ENCODE measurements around the gene NR3C2.

The NR3C2 gene

DNA sequence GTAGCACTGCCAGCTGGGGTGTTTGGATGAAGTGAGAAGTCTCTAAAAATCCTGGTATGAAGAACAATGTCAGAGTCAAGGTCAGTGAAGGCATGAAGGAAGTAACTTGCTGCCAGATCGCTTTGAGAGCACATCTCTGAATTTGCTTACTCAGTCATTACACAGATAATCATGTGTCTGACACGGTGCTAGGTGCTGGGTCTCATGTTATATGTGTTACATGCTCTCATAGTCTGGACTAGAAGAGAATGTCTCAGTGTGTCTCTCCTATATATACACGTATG lies 372.4 kb downstream of the NR3C2 start:
- no peak for DNase-seq (ENCODE audit: low read depth)

DNA sequence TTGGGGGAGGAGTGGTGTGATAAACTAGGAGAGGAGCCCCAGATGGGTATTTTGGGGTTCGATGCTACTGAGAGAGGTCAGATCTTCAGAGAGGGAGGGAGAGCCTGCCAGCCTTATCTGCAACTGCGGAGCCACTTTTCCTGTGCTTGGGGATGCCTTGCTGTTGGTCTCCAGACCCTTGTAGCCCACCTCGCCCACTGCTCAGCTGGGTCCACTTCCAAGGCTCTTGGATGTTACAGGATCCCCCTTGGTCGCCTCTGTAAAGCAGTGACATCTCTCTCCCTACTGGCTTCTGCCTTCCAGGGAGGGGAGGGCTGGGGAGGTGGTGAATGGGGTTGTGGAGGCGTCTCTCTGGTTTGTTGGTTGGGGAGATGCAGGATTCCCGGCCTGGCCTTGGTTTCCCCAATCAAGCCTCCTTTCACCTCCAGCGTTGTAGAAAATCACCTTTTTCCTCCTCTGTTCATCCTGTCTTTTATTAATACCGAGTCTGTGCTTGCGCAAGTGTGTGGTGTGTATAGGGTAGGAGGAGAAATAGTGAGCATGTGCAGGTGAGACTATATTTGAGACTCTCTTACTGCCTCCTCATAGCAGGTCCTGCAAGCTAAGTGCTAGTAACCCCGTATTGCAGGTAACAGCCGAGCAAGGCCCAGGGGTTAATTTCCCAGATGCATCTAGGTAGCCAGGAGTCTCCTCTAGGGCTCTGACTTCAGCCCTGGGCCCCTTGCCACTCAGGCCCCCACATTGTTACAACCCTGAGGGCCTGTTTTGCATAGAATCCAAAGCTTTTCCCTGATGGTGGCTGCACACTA lies 372.9 kb downstream of the NR3C2 start:
- DNase-seq (ENCODE audit: low read depth) = no peak

DNA sequence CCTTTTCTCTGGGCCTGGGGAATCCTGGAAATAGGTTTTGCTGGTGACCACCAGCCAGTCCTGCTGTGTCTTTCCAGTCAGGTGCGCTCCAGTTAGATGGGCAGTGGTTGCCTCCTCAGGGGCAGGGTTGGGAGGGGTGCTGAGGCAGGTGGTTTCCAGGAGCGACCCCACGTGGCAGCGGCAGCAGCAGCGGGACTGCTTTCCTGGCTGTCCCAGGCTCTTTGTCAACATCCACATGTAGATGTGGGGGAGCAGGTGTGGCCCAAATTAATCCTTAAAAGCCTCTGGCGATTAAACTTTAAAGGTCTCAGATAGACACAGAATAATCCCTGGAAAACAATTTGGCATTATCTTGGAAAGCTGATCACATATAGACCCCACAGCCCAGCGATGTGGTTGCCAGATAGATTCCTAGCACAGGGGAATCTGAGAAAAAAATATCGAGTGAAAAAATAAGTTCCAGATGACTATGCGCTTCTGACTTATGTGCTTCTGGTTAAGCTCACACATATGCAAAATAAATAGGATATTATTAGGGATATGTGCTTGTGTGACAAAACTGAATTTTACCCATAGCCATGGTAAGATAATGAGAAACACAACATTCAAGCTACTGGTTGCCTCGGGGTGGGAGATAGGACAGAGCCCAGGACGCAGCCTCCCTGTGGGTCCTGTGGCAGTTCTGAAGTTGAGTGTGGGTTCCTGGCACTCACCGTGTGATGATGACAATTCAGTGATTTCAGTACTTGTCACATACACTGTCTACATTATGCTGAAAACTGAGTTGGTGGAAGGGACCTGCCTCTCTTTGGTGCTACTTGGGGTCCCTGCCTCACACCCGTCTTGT lies 373.9 kb downstream of the NR3C2 start:
- no peak for DNase-seq (ENCODE audit: low read depth)

DNA sequence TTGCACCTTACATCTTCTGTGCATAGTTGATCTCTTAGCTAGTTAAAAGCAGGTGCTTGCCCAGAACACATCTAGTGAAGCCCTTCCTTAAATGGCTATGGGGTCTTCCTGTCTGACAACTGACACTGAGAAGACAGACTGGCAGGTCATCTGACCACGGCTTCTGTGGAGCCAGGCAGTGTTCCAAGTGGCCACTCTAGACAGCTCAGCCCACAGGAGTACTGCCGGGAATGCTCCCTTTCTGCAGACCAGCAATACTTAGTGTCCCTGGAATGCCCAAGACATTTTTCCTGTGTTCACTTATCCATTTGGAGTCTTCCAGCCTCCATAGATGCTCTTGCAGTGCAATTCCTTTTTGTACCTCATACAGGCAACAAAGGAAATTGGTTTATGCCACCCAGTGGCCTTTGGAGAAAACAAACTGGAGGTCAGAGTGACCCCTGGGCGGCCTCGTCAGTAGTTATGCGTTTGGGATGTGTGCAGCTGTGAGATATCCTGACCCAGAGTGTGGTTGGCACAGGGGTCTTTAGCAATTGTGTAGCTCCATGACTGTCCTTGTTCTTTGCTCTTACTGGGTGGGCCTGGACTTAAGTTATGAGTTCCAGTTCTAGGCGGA lies 374.8 kb downstream of the NR3C2 start:
- no peak for DNase-seq (ENCODE audit: low read depth)

DNA sequence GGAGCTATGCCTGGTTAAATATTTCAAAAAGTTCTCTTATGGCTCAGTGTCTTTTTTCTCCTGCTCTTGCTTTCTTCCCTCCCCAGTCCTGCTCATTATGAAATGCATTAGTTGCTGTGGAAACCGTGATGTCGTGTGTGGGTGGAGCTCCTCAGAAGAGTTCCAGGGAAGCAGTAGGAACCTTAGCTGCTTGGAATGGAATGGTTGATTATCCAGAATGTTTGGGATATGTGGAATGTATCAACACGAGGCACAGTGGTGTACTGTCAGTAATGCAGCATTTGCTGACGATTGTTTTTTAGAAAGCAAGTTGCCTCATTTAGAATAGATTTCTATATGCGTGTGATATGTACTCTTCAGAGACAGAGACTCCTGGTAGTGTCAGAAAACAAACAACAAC lies 377.1 kb downstream of the NR3C2 start:
- DNase-seq (ENCODE audit: low read depth) = no peak

DNA sequence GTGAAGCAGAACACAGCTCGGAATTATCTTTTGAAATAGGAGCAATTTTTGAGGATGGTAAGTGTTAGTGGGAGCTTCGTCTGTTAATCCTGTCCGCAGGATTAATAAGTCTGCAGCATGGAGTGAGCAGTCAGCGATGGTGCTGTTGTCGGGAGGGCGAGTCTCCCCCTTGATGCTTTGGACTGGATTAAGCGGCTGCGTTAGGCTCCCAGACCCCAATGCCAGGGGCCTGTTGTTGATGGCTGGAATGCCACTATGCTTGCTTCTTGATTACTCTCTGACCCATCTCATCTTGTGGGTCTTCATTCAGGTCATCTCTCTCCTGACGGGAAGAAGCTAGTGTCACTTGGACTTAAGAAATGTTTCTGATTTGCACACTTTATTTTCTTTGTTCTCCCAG lies 377.8 kb downstream of the NR3C2 start:
- DNase-seq (ENCODE audit: low read depth) = no peak

DNA sequence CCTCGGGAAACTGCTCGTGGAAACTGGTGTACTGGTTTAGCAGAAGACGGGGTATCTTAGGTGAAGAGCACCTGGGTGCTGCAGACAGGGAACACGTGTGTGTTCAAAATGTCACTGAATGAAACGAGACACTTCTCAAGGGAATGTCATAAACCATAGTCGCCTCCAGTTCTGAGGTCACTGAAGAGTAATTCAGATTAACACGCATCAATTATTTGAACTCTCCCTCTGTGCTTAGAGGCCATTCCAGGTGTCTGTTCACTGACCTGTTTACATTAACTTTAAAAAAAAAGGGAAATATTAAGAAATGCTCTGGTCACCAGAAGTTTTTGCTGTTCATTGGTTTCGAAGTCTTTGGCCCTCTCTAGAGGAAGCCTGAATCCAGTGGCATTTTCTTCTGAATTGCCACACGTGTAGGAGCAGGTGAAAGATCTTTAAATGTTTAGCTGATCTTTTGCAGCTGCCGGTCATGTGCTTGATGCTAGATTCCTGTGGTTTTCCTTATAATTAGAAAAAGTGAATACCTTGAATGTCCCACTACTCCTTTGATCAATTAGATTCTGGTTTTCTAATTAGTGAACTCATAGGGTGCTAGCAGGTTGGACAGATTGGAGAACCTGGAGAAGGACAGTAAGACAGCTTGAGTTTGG lies 379.8 kb downstream of the NR3C2 start:
- DNase-seq (ENCODE audit: low read depth) = no peak

DNA sequence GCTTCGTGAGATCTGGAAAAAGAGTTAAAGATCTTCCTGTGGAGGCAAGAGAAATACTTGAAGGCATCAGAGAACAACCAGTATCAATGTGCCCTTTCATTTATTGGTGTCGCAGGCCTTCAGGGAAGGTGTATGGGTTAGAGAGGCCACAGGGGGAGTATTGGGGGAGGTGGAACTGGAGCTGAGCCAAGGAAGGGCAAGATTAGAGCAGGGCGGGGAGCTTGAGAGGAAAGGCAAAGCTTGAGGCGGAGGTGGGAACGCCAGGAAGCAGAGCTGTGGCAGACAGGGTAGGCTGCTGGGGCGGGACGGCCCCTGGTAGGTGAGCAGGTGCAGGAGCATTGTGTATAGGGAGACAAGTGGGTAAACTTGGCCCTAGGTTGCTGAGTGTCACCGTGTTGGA lies 380.4 kb downstream of the NR3C2 start:
- DNase-seq (ENCODE audit: low read depth) = no peak

DNA sequence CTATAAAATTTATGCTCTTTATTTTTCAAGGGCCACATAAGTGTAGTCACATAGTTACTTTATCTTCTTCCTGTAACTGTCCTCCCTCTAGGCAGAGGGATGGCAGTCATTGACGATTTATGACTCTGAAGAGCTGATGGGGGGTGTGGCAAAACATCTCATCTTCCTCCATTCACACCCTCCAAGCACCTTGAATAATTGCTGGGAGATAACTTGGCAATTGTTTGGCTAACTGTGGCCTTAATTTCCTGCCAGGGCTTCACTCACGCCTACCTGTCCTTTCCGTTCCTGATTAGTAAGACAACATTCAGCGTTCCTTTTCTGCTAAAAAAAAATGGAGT lies 381.1 kb downstream of the NR3C2 start:
- DNase-seq (ENCODE audit: low read depth) = no peak

DNA sequence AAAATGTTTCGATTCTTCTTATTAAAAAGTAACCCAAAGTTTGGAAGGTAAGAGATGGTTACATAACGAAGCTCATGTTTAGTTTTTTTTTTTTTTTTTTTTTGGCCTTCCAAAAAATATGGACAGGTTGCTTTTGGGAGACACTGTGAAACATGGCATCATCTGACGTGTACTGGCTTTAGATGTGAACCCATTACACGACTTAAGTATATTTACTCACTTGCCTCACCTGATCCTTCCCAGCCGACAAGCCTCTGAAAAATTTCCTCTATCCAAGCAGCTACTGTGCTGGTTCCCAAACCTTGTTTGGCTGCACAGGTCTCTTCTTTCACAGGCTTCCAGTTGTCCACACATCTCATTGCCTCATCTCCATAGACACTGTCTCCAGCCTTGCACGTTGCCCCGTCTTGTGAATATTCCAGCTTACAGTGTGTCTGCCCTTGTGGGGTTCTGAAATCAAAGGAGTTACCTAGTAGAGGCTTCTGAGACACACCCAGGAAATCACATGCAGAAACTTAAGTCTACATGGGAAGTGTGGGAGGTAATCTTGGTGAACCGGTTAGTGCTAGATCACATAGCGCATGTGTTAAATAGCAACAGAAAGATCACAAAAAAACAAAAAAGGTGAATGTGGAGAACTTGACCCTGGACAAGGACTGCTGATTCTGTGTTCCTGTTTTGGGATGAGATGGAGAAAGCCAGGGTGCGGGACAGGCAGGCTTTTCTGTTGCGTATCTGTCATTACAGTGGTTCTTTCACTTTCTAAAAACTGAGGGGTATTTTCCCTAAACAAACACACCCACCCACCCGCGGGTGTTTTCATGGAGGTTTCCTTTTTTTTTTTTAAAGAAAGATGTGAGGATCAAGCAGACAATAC lies 381.7 kb downstream of the NR3C2 start:
- DNase-seq (ENCODE audit: low read depth) = no peak

DNA sequence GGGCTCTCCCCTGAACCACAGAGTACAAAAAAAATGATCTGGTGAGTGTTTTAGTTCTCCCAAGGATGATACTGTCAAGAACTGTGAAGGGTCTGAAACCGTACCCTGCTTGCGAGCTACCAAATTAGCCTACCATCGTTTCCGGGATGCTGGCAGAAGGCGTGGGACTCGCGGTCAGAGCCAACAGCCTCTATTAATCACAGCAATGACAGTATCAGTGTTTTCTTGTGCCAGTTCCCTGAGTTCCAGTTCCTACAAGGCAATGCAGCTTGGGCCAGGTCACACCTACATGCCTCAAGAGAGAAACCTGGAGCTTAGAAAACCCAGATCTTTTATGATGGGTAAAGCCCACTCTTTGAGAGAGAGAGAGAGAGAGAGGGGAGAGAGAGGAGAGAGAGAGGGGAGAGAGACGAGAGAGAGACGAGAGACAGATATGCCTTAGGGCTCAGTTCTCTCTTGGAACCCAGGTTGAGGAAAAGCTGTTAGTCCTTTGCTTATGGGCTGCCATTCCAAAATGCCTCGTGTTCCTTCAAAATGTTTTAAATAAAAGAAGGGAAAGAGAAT lies 382.5 kb downstream of the NR3C2 start:
- DNase-seq (ENCODE audit: low read depth) = no peak

DNA sequence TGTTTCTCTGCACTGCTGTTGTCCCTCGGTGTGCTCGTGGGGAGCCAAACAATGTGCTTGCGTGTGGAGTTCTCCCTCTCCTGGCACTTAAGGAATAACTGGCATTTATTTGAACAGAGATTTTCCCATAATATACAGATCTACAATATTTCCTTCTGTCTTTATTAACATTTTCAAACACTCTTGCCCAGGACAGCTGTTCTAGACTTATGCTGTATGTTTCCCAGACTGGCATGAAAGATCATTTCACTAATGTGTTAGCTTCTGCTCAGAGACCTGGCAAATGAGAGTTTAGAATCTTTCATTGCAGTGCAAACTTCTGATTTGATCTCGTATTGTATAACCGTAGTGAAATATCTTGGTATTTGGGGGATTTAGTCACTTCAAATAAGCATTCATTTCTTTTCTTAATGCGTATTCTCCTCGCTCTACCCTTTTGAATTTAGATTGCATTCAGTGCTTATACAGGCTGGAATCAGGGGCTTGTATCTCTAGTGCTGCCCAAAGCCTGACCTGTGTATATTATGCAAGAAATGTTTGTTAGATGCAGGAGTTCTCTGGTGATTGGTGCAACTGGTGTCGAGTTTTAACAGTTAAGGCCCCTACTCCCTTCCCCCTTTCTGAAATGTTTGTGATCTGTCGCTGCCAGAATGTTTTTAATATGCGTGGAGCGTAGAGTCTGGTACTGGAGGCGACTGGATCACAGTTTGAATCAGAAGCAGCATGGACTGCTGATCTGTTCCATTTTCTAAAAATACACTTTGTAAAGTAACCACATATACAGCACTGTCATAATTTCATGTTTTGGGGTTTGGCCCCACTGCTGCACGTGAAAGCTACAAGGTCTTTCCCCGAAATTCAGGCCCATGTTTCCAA lies 384.0 kb downstream of the NR3C2 start:
- no peak for DNase-seq (ENCODE audit: low read depth)

DNA sequence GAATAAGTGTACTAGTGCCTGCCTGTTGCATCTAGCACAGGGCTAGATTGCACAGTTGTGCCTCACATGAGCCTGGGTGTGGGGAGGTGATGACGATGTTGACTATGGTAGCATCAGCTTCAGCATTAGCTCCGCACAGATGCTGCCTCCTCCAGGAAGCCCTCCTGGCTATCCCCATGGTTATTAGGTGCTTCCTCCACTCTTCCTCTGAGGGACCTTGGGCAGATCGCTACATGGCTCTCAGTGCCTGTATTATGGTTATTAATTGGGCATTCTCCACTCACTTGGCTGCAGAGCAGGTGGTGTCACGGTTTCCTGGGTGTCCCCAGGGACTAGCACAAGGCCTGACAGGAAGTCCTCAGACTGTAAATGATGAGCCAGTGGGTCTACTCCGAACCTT lies 384.7 kb downstream of the NR3C2 start:
- no peak for DNase-seq (ENCODE audit: low read depth)

DNA sequence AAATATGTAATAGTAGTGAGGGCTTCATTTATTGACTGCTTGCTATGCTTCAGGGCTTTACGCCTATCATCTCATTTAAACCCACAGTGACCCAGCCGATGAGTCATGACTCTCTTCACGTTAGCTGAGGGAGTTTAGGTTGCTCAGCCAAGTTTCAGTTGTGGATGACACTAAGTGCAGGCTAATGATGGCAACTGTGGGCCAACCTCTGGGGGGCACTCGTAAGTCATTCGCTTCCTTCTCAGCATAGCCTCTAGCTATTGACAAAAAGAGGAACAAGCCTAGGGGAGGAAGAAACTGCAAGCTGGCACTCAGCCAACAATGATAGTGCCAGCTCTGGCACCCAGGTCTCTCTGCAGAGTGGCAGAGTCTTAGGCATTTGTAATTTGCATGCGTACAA lies 385.3 kb downstream of the NR3C2 start:
- DNase-seq (ENCODE audit: low read depth) = peak; percentile 58

DNA sequence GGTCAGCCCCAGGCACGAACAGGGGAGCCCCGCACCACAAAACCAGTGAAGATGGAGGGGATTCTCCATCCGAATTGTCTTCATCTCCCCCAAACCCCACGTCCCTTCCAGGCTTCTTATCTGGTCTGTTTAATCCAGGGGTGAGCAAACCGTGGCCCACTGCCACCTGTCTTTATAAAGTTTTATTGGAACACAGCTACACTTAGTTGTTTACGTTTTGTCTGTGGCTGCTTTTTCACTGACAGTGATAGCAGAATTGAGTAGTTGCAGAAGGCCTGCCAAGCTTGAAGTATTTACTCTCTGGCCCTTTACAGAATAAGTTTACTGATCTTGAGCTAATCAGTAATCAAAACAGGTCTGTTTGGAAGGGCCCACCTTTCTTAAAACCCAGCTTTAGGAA lies 386.4 kb downstream of the NR3C2 start:
- DNase-seq (ENCODE audit: low read depth) = no peak

DNA sequence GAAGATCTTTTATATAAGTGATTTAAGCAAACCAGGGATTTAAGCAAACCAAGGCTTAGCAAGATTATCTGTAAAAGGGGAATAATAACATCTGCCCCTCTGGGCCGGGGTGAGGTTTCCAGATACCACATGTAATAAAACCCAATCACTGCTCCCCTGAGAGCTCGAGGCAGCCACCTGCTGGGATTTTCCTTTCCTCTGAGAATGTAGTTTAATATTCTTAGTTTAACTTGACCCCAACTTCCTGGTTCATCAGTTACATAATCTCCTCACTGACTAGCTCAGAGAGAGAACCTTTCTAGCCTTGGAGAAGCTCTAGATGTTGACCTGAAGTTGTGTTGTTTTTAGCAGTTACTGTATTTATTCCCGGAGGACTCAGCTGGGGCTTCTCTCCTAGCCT lies 387.9 kb downstream of the NR3C2 start:
- no peak for DNase-seq (ENCODE audit: low read depth)

DNA sequence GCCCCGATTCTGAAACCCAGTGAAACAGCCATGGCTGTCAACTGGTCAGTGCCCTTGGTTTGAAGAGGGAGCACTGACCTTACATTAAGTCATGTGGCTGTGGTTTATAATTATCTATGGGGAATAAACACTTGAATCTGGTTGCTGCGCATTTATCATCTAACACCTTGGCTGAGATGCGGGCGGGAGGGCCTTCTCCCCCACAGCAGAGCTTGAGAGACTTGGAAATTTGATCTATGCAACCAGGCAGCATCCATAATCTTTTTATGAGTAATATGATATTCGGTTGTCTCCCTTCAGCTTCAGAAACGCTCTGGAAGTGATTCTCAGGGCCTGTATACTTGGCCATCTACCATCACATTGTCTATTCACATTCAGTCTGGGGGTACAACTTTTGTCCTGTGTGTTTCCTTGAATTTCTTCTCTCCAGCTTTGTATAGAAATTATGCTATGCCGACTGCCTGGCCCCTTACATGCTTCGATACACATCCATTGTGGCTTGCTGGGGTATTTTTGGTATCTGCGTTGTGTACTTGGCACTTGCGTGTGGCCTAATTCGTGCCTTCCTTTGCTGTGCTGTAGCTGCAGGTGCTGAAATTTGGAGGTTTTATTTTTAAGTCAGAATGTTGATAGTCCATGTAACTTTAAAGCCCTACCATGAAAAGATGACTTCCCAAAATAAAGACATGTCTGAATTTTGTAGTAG lies 388.8 kb downstream of the NR3C2 start:
- DNase-seq (ENCODE audit: low read depth) = no peak

DNA sequence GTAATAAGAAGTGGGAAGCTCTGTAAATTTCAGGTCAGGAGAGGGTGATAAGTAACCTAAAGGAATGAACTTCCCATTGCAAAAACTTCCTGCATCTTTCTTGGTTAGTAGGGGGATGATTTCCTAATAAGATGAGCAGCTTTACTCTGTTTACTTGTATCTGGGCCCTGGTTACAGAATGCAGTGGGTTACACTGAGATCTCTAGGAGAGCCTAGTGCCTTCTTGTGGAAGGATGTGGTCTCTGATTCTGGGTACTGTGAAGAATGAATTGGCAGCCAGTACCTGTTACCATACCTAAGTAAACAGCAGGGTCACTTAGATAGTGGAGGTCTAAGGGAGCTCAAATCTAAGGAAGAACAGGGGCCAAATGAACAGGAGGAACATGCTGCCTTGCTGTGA lies 389.8 kb downstream of the NR3C2 start:
- DNase-seq (ENCODE audit: low read depth) = no peak

DNA sequence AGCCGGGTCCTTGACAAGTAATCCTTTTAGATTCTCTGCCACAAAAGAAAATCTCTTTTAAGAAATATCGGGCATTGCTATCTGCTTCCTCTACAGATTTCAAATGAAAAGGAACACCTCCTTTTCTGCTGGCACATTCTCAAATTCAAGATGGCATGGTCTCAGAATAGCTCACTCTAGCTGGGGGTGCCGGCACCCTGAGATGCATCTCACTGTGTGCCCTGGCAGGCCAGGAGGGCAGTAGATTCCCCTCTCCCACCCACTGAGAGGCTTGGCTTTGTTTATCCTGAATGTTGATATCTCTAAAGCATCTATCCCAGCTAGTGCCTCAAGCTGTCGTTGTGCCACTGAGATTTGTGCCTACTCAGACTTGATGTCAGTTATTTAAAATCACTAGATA lies 390.8 kb downstream of the NR3C2 start:
- DNase-seq (ENCODE audit: low read depth) = no peak

DNA sequence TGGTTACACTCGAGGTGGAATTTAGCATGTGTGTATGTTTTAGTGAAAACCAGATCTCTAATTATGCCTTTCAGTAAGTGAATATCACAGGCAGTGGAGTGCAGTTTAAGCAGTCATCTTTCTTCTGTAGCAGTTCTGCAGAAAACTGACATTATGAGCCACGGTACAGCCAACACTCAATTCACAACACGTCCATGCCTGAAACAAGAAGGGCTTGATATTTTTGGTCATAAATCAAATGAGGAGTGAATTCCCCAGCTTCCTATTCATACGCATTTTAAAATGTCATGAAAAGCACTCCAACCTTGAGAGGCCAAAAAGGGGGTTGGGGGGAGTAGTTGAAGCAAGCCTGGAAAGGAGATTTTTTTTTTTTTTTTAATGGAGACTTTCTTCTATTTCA lies 393.6 kb downstream of the NR3C2 start:
- no peak for DNase-seq (ENCODE audit: low read depth)
